HG02610 (cell line): Measurements from ENCODE around the gene ENAH.

ENCODE experiments used
- ATAC-seq: cut with Tn5 transposase; IDR thresholded peaks from one replicate; pipeline ENCODE4 v1.9.1; 2021; ENCODE audit warnings: mild to moderate bottlenecking, moderate library complexity; ENCODE audit not compliant: unreplicated experiment

ENAH gene

DNA sequence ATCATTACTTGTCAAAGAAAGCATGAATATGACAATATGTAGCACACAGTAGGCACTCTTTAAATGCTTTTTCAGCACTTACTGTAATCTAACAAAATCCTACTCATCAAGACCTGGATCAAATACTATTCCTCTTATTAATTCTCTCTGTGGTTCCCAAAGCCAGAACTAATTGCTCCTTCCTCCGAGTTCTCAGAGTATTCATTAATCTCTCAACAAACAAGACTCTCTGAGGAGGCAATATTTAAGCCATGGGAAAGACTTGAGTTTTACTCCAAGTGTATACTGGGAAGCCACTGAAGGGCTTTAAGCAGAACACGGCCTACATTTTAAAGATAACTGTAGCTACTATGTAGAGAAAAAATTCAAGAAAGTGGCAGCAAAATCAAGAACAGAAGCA lies 79.7 kb downstream of the ENAH start:
- ATAC-seq: no peak

- ATAC-seq: no peak
Observed at GRCh38 chr1:225572422-225572821, 80.5 kb downstream of the ENAH start.

DNA sequence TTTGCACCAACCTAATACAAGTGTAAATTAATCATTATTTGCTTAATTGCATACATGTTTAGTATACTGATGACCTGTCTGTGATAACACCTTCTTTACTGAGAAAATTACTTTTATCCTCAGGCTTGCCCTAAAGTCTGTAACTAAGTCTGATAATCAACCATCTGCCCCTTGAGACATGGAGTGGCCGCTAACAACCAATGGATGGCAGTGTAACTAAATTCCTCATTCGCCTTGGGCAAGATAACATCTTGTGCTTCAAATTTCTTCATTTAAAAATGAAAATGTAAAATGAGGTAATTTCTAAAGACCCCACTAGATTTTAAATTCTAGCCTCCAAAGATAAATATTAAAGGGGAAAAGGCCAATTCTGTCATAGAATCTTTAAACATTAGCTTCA lies 85.1 kb downstream of the ENAH start:
- no peak for ATAC-seq

DNA sequence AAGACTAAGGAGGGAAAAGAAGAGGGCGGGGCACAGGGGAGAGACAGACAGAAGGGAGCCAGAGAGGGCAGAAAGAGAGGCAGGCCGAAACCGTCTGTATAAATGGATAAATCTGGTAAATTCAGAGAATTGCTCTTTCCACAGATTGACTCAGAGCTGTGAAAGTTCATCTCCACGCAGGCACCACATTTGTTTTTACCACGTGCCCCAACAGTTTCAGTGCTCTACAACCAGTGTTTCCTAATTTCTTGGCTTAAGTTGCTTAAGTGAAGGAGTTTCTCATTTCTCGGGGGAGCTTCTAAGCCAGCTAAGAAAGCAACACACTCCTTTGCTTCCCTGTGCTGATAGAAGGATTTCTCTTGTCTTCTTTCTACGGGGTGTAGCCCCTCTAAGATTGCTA lies 87.1 kb downstream of the ENAH start:
- no peak for ATAC-seq

GRCh38 chr1:225561675-225562074 lies 91.2 kb downstream of the ENAH start:
- no peak for ATAC-seq

DNA sequence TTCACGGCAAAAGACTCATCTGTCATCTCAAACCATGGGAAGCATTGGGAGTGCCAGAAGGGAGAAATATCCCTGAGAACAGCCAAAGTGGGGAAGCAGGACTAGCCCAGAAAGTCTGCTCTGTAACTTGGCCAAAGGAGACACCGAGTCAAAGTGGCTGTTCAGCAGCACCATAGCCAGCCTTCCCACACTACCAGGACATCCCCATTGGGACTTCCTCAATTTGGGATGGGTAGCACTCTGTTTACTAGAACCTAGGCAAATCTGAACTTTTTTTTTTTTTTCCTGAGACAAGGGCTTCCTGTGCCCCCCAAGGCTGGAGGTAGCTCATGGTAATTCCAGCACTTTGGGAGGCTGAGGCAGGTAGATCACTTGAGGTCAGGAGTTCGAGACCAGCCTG lies 93.0 kb downstream of the ENAH start:
- ATAC-seq: no peak

DNA sequence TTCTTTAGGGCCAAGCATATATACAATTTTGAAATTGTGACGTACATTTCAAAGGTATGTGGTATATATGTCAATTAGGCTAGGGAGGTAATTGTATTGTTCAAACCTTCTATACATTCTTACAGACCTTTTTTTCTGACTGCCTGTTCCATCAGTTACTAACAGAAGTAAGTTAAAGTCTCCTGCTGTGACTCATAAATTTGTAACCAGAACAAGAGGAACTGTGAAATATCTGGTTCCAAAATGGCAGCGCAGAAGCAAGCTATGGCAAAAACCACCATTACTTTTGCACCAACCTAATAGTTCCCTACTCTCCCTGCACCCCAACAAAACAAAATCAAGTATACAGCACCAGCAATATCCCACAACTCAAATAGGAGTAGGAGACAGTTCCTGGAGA lies 93.6 kb downstream of the ENAH start:
- ATAC-seq: no peak

GRCh38 chr1:225556694-225557093 lies 96.2 kb downstream of the ENAH start:
- no peak for ATAC-seq

DNA sequence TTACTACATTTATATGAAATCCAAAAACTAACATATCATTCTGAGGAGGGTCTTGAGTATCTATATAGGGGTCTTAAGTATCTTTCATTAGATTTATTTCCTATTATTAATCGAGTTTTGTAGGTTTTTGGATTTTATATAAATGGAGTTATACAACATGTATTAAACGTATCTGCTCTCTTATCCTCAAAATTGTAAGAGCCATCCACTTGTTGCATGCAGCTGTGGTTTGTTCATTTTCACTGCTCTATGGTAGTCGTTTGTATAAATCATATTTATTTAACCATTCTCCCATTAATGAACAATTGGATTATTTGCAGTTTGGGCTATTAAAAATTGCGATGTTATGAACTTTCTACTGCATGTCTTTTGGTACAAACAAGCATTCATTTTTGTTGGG lies 97.1 kb downstream of the ENAH start:
- no peak for ATAC-seq

DNA sequence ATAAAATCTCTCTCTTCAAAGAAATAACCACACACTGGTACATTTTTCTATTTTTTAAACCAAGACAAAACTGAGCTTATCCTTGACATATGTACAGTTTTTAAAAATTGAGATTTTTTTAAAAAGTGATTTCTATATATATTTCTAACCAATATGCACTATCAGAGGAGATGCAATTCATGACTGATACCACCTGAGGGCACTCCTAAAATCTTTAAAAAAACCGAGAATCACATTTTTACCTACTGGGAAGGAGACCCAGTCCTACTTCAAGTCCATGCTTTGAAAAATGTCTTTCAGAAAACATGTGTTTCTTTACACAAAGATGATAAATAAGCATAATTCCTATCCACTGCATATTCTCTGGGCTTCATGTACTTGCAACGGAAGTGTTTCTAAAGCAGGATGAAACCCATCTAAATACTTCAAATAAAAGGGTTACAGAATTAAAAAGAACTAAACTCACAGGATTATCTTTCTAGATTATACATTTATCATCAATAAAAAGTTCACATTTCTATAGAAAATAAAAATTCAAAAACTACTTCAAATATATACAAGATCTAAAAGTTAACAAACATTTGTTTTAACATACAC lies 98.6 kb downstream of the ENAH start:
- no peak for ATAC-seq

DNA sequence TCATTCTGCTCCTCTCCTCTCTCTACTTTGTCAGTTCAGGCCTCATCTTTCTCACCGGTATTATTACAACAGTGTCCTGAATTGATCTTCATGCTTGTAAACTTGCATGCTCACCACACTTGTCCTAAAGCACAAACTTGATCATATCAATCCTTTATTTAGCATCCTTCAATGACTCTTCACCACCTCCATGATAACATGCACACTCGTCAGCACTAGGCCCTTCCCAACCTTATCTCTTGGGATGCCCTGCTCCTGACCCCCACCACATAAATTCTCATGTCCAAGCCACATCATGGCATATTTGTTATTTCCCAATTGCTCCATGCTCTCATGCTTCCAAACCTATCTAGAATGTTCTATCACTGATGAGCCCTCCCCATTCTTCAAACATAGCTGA lies 103.1 kb downstream of the ENAH start:
- no peak for ATAC-seq

- ATAC-seq: no peak
Observed at GRCh38 chr1:225548140-225548857, 104.6 kb downstream of the ENAH start.

- no peak for ATAC-seq
Observed at GRCh38 chr1:225545649-225546048, 107.3 kb downstream of the ENAH start.

DNA sequence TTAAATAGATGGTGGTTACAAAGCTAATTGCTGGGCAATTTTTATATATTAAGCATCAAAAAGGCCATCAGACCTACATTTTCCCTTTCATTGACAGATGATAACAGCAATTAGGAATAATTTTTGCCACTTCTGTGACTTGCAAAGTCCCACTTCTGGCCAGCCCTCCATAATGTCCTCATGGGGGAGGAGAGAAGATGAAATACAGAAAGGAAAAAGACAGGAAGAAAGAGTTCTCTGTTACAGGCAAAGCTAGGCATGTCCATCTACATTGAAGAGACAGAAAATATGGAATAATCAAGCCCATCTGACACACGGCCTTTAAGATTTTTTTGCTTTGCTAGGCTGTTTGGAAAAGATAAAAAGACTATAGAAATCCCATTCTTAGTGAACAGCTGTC lies 108.0 kb downstream of the ENAH start:
- ATAC-seq: no peak

DNA sequence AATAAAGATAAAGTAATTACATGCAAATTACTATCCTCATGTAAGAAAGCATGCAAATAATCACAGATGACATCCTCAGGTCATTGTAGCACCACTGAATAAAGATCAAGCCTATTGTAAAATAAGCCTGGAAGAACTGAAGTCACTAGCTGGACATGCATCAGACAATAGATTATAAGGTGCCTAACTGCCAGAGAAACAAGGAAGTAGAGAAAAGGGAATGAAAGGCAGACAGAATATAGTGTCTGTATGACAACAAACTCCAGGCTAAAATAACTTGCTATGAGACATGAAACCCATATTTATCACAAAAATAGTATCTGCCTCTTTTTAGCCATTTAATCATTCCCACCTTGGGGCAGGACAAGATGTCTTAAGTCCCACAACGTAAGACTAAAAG lies 108.7 kb downstream of the ENAH start:
- no peak for ATAC-seq

DNA sequence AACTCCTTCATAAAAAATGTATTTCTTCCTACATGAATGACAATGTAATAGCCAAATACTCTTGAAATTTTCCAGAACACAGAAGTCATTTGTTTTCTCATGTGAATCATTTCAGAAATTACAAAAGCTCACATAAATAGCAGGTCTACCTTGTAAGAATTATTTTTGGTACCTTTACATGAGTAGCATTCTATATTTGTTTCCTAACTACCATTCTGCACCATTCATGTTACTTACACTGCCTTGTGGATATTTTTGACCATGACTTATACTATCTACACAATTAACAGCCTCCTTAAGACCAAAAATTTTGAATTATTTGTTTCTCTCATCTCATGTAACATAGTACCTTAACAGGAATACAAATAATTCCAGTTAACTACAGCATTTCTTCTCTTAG lies 109.6 kb downstream of the ENAH start:
- no peak for ATAC-seq

DNA sequence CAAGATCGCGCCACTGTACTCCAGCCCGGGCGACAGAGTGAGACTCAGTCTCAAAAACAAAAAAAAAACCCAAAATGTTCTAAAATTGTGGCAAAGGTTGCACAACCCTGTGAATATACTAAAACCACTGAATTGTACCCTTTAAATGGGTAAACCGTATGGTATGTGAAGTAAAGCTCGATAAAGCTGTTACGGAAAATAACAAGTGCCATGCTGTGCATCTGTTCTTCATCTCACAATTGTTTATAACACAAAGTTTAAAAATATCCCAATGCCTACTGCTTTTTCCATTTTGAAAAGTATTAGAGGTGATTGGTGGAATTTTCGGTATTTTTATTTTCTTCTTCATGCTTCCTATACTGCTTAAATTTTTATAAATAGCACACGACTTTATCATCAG lies 111.5 kb downstream of the ENAH start:
- ATAC-seq: no peak

DNA sequence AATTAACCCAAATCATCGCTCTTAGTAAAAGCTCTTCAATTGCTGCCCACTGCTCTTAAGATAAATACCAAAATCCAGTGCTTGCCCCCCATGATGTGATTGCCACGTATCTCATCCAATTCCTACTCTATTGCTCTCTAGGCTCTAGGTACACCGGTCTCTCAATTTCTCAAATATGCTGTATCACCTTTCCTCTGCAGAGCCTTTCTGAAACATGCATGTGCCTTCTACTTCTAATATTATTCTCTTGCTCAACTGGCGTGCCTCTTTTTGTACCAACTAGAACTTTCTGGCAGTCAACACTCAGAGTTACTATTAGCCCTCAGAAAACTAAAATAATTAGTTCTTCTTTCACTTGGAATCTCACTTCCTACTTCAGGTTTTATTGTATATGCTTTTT lies 113.3 kb downstream of the ENAH start:
- ATAC-seq: no peak

DNA sequence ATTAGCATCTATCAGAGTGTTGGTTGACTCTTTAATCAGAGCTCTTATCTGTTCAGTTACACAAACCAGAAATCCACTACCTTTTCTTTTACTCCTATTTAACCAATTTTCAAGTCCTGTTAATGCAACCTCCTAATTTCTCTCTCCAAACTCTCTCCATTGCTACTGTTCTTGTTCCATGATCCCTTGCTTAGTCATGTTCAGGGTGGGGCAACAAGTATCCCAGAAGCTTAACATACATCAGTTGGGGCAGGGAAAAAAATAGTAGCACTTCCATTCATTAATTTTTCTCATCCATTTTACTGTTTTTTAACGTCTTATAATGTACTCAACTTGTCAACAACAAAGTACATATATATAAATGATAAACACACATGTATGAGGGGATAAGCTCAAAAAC lies 113.9 kb downstream of the ENAH start:
- ATAC-seq: no peak

- no peak for ATAC-seq
Observed at GRCh38 chr1:225537554-225538251, 115.2 kb downstream of the ENAH start.

- no peak for ATAC-seq
Observed at GRCh38 chr1:225535280-225535679, 117.6 kb downstream of the ENAH start.

- ATAC-seq: no peak
Observed at GRCh38 chr1:225534772-225535171, 118.2 kb downstream of the ENAH start.
